A673 (cell line): ENCODE data around the gene CD28. TPM values are rescaled to one million over a fixed set of nuclear protein-coding genes. Genes with fewer than 3 reads are reported as not detected.

Experiments
- BruUV-seq: library from RNA; stranded (reverse); fragments of 400-500 nt; replicated peaks from 2 replicates; lab custom pipeline; 2021; lab: Mats Ljungman, UMichigan
- CTCF ChIA-PET: fragments of 300-600 bp; sonication (Branson Sonifier 250); formaldehyde crosslinking; loops from one replicate; lab custom pipeline; 2022; ENCODE audit warnings: antibody characterized with exemption; lab: Charles Lee
- POLR2A ChIA-PET: fragments of 300-600 bp; sonication (Branson Sonifier 250); formaldehyde crosslinking; loops from one replicate; lab custom pipeline; 2022; ENCODE audit warnings: antibody characterized with exemption; ENCODE audit not compliant: low non-redundant PET; lab: Charles Lee
- DNase-seq: peaks from one replicate; pipeline ENCODE4 v3.0.0-alpha.2; 2015; ENCODE audit warnings: low spot score
- H3K27ac ChIP-seq: fragments of 200-600 bp; sonication (generic); 2 replicates; pipeline ENCODE4 v1.5.1; 2016; ENCODE audit warnings: mixed run types, low read depth, mild to moderate bottlenecking, mixed read lengths, antibody characterized with exemption, low read length; ENCODE audit not compliant: poor library complexity, severe bottlenecking
- H3K27me3 ChIP-seq: fragments of 200-600 bp; sonication (generic); replicated peaks from 2 replicates; pipeline ENCODE4 v1.6.1; 2017; ENCODE audit warnings: mixed run types, low read depth, mild to moderate bottlenecking, mixed read lengths, antibody characterized with exemption, low read length; ENCODE audit not compliant: insufficient read depth, poor library complexity
- H3K36me3 ChIP-seq: fragments of 200-600 bp; sonication (generic); 2 replicates; pipeline ENCODE4 v1.6.1; 2016; ENCODE audit warnings: mixed run types, mild to moderate bottlenecking, mixed read lengths, antibody characterized with exemption, low read length; ENCODE audit not compliant: insufficient read depth, poor library complexity, severe bottlenecking
- H3K4me1 ChIP-seq: fragments of 200-600 bp; sonication (generic); 2 replicates; pipeline ENCODE4 v1.6.1; 2017; ENCODE audit warnings: mixed run types, mild to moderate bottlenecking, mixed read lengths, antibody characterized with exemption, low read length; ENCODE audit not compliant: insufficient read depth, poor library complexity, severe bottlenecking
- H3K4me3 ChIP-seq: fragments of 200-600 bp; sonication (generic); 2 replicates; pipeline ENCODE4 v1.5.1; 2016; ENCODE audit warnings: low read depth, mixed run types, mild to moderate bottlenecking, mixed read lengths, low read length; ENCODE audit not compliant: poor library complexity, severe bottlenecking
- H3K9me3 ChIP-seq: fragments of 200-600 bp; sonication (generic); 2 replicates; pipeline ENCODE4 v1.6.1; 2016; ENCODE audit warnings: mixed run types, low read depth, mild to moderate bottlenecking, mixed read lengths, antibody characterized with exemption, low read length; ENCODE audit not compliant: poor library complexity, severe bottlenecking
- CTCF ChIP-seq: fragments of 300-800, 200-600 bp; sonication (generic); conservative IDR thresholded peaks from 2 replicates; pipeline ENCODE4 v1.5.1; 2017; ENCODE audit warnings: low read depth, mild to moderate bottlenecking, antibody characterized with exemption, low read length, moderate library complexity, mixed read lengths
- EZH2 ChIP-seq: fragments of 200-600 bp; sonication (generic); IDR thresholded peaks from 2 replicates; pipeline ENCODE4 v1.6.1; 2017; ENCODE audit warnings: borderline replicate concordance, low read depth, mild to moderate bottlenecking, mixed read lengths, antibody characterized with exemption, low read length; ENCODE audit not compliant: poor library complexity, severe bottlenecking
- intact Hi-C: fragments of 100-400 bp; cut with micrococcal nuclease; formaldehyde crosslinking; loops from one replicate; pipeline ENCODE4 v1.10.0; 2022; ENCODE audit not compliant: unreplicated experiment
- total RNA-seq: library from RNA; stranded (reverse); gene quantifications from 2 replicates; pipeline ENCODE4 v1.2.3, GENCODE V29; 2021

CD28 gene
- total RNA-seq, 1 experiment from 2014 or later, result not detected

GRCh38 chr2:203673933-203674332 is 32.5 kb upstream of the CD28 start:
- no peaks in the 10 kb centered on the region for H3K27me3 ChIP-seq
- no peak for DNase-seq
- no peaks in the 10 kb centered on the region for H3K36me3 ChIP-seq
- intact Hi-C loops, result no loop called here
- no TSS peak for BruUV-seq
- no peak overlapping the region for H3K4me3 ChIP-seq
- TF ChIP-seq EZH2 (no peak), CTCF (no peak)
- CTCF ChIA-PET, result no interaction called here
- H3K4me1 ChIP-seq, result no peaks in the 10 kb centered on the region
- POLR2A ChIA-PET, result no interaction called here
- no peak overlapping the region for H3K27ac ChIP-seq
- H3K9me3 ChIP-seq, result no peaks in the 10 kb centered on the region

GRCh38 chr2:203675086-203675485 is 31.4 kb upstream of the CD28 start:
- BruUV-seq, result no TSS peak
- CTCF ChIA-PET, result no interaction called here

DNA sequence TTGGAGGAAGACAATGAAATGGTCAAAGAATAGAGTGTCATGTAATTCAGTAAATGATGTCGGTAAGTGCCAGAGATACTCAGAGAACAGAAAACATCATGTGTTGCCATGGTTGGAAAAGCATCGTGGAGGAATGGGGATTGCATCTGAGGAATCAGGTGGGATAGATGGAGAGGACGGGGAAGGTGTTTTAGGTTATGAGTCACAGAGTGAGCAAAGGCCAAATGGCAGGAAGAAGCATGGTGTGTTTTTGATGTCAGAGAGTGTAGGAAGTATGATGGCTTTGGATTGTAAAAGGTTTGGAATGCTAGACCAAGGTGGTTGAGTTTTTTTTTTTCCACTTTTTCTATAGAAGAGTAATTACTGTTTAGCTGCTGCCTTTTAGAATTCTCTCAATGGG is 27.5 kb upstream of the CD28 start:
- no peaks in the 10 kb centered on the region for H3K27me3 ChIP-seq
- ChIA-PET POLR2A (no interaction called here), CTCF (no interaction called here)
- TF ChIP-seq EZH2, result no peak
- no peak for TF ChIP-seq CTCF
- no peaks in the 10 kb centered on the region for H3K9me3 ChIP-seq
- no peak overlapping the region for H3K4me3 ChIP-seq
- no peak for DNase-seq
- no peaks in the 10 kb centered on the region for H3K36me3 ChIP-seq
- H3K27ac ChIP-seq, result no peak overlapping the region
- H3K4me1 ChIP-seq, result no peaks in the 10 kb centered on the region
- intact Hi-C loops, result no loop called here
- BruUV-seq, result no TSS peak

More at GRCh38 chr2:203675086-203675485, 31.4 kb upstream of the CD28 start:
- DNase-seq, result no peak
- Histone ChIP-seq H3K4me3 (no peak overlapping the region), H3K4me1 (no peaks in the 10 kb centered on the region), H3K9me3 (no peaks in the 10 kb centered on the region), H3K27me3 (no peaks in the 10 kb centered on the region), H3K36me3 (no peaks in the 10 kb centered on the region), H3K27ac (no peak overlapping the region)
- TF ChIP-seq CTCF (no peak), EZH2 (no peak)
- intact Hi-C loops, result no loop called here
- POLR2A ChIA-PET, result no interaction called here
